CD14-positive monocyte (primary cell): ENCODE results near the gene MAU2. TPM values are rescaled to one million over a fixed set of nuclear protein-coding genes. Genes with fewer than 3 reads are reported as not detected.

Source experiments
- DNase-seq, 3 donors: peaks; one replicate each; pipeline ENCODE4 v3.0.0-alpha.2; 2011 to 2022
- H2AFZ ChIP-seq: 2 replicates; pipeline ENCODE4 v1.6.0; 2012; ENCODE audit warnings: mild to moderate bottlenecking, low read depth, low read length, inconsistent platforms; ENCODE audit not compliant: insufficient read depth, poor library complexity, severe bottlenecking
- H3K27ac ChIP-seq, 2 donors: 1 replicate in 1 of 2; 2 replicates in 1 of 2; pipeline ENCODE4 v1.5.1; 2012 to 2013; ENCODE audit warnings: low read length in 2 of 2, control low read depth in 1 of 2, inconsistent platforms in 1 of 2, low read depth in 1 of 2, mild to moderate bottlenecking in 1 of 2
- H3K27me3 ChIP-seq, 2 donors: one replicate each; pipeline versions ENCODE4 v1.6.0 to v1.6.1; 2011 to 2013; ENCODE audit warnings: low read length in 2 of 2; ENCODE audit not compliant: control insufficient read depth in 2 of 2, insufficient read depth in 2 of 2
- H3K36me3 ChIP-seq, 2 donors: replicated peaks in 1 of 2; 1 replicate in 1 of 2; 2 replicates in 1 of 2; pipeline versions ENCODE4 v1.5.1 to v1.6.1; 2012 to 2013; ENCODE audit warnings: low read length in 2 of 2, control low read depth in 1 of 2, inconsistent platforms in 1 of 2, mild to moderate bottlenecking in 1 of 2; ENCODE audit not compliant: insufficient read depth in 2 of 2, control insufficient read depth in 1 of 2
- H3K4me1 ChIP-seq, 2 donors: 1 replicate in 1 of 2; 2 replicates in 1 of 2; pipeline versions ENCODE4 v1.5.1 to v1.6.1; 2012 to 2013; ENCODE audit warnings: low read length in 2 of 2, control low read depth in 1 of 2, inconsistent platforms in 1 of 2, mild to moderate bottlenecking in 1 of 2, moderate library complexity in 1 of 2; ENCODE audit not compliant: insufficient read depth in 2 of 2, control insufficient read depth in 1 of 2
- H3K4me2 ChIP-seq: replicated peaks from 2 replicates; pipeline ENCODE3; 2012; ENCODE audit warnings: low read length, moderate library complexity, mild to moderate bottlenecking; ENCODE audit not compliant: poor library complexity, severe bottlenecking; ENCODE audit errors: extremely low read depth
- H3K4me3 ChIP-seq, 3 experiments: fragments of 200-600 bp in 1 of 3; sonication (generic) in 1 of 3; replicated peaks in 1 of 3; 1 replicate in 2 of 3; 2 replicates in 1 of 3; pipeline ENCODE4 v1.5.1; 2011 to 2013; ENCODE audit warnings: low read length in 3 of 3, mild to moderate bottlenecking in 3 of 3, control low read depth in 2 of 3, low read depth in 2 of 3, inconsistent platforms in 1 of 3, moderate library complexity in 1 of 3
- H3K79me2 ChIP-seq: 2 replicates; pipeline ENCODE4 v1.6.0; 2012; ENCODE audit warnings: mild to moderate bottlenecking, control low read depth, inconsistent platforms, low read length, moderate library complexity; ENCODE audit not compliant: insufficient read depth
- H3K9ac ChIP-seq: 2 replicates; pipeline ENCODE4 v1.6.0; 2017; ENCODE audit warnings: low read length, mild to moderate bottlenecking; ENCODE audit not compliant: insufficient read depth, poor library complexity, severe bottlenecking
- H3K9me3 ChIP-seq, 2 donors: replicated peaks in 1 of 2; 1 replicate in 1 of 2; 2 replicates in 1 of 2; pipeline versions ENCODE4 v1.5.1 to v1.6.1; 2012 to 2013; ENCODE audit warnings: low read length in 2 of 2, control low read depth in 1 of 2; ENCODE audit not compliant: control insufficient read depth in 1 of 2, insufficient read depth in 1 of 2
- H4K20me1 ChIP-seq: 2 replicates; pipeline ENCODE4 v1.6.0; 2012; ENCODE audit warnings: mild to moderate bottlenecking, low read length, control low read depth, moderate library complexity; ENCODE audit not compliant: insufficient read depth
- H3K27ac Mint-ChIP-seq, 7 donors: one replicate each; pipeline ENCODE4 v1.8.0; 2020; ENCODE audit warnings: mild to moderate bottlenecking in 7 of 7, mixed read lengths in 7 of 7, moderate library complexity in 6 of 7, inconsistent platforms in 2 of 7
- H3K27me3 Mint-ChIP-seq, 3 donors: one replicate each; pipeline ENCODE4 v1.8.0; 2021 to 2022; ENCODE audit warnings: low read depth in 3 of 3, mild to moderate bottlenecking in 3 of 3, mixed read lengths in 3 of 3, moderate library complexity in 3 of 3, inconsistent platforms in 1 of 3
- H3K36me3 Mint-ChIP-seq, 2 donors: one replicate each; pipeline ENCODE4 v1.8.0; 2020; ENCODE audit warnings: mixed read lengths in 2 of 2, inconsistent platforms in 1 of 2, mild to moderate bottlenecking in 1 of 2
- H3K4me1 Mint-ChIP-seq: one replicate; pipeline ENCODE4 v1.8.0; 2020; ENCODE audit warnings: mild to moderate bottlenecking, mixed read lengths
- H3K4me3 Mint-ChIP-seq, 2 donors: one replicate each; pipeline ENCODE4 v1.8.0; 2020; ENCODE audit warnings: mild to moderate bottlenecking in 2 of 2, mixed read lengths in 2 of 2, moderate library complexity in 1 of 2
- H3K9me3 Mint-ChIP-seq, 7 donors: one replicate each; pipeline ENCODE4 v1.8.0; 2020 to 2022; ENCODE audit warnings: mixed read lengths in 7 of 7, mild to moderate bottlenecking in 6 of 7, moderate library complexity in 6 of 7, inconsistent platforms in 2 of 7
- CTCF ChIP-seq: fragments of 200-600 bp; IDR thresholded peaks from one replicate; pipeline ENCODE4 v1.8.0; 2022; ENCODE audit warnings: antibody characterized with exemption, mild to moderate bottlenecking
- WGBS: methylation state at CpG from one replicate; pipeline ENCODE4 v1.1.5; 2013; ENCODE audit warnings: missing lambda C conversion rate; ENCODE audit not compliant: insufficient coverage; 5-methylcytosine and 5-hydroxymethylcytosine counted together
- intact Hi-C, 2 donors: fragments of 100-400 bp; cut with micrococcal nuclease; formaldehyde crosslinking; loops; one replicate each; pipeline versions ENCODE4 v1.15.0 to v1.15.1; 2023
- polyA plus RNA-seq, 3 donors: library from polyadenylated mRNA; depleted of rRNA in 1 of 3; unstranded in 2 of 3; stranded (reverse) in 1 of 3; fragments of 300-500 nt in 2 of 3; fragments of >200 nt in 1 of 3; fragmentation: Illumina TruSeq in 2 of 3; gene quantifications; 1 replicate in 2 of 3; 2 replicates in 1 of 3; pipeline ENCODE4 v1.2.3, GENCODE V29; 2012 to 2021

The MAU2 gene
- polyA plus RNA-seq, 3 donors, result 7.4 to 68.4 (median 14.5) TPM

- Histone ChIP-seq H3K9ac (peak overlapping the region; percentile 82), H3K9me3 (no peaks in the 10 kb centered on the region), H3K79me2 (peaks cover 91% of the 10 kb centered on the region), H4K20me1 (peaks cover 55% of the 10 kb centered on the region), H3K4me1 (peaks cover 49 to 51% of the 10 kb centered on the region in 2 donors), H3K4me2 (peak overlapping the region; percentile 94), H3K36me3 (peaks cover 0 to 9% of the 10 kb centered on the region in 2 donors), H2AFZ (no peak overlapping the region), H3K27me3 (no peaks in the 10 kb centered on the region), H3K4me3 (peak overlapping the region; percentile 57 to 85 (median 66)), H3K27ac (peak overlapping the region; percentile 25 to 75)
- Mint-ChIP-seq H3K27me3 (peaks cover 0 to 3% (median 2%) of the 10 kb centered on the region in 3 donors), H3K9me3 (no peaks in the 10 kb centered on the region), H3K27ac (peak overlapping the region; percentile 84 to 94 (median 90)), H3K4me3 (peak overlapping the region; percentile 92 to 96), H3K4me1 (peaks cover 75% of the 10 kb centered on the region), H3K36me3 (peaks cover 16 to 19% of the 10 kb centered on the region in 2 donors)
- WGBS, result 0% methylated on average over 72 of the region's 87 CpGs
- TF ChIP-seq CTCF, result no peak
- intact Hi-C loops, result loop anchor here in 1 of 2 donors (2.0 to 5.0 kb wide), 3 partner anchors 34 to 81 kb away; no protein-coding TSS in a partner anchor
- DNase-seq, result peak in 1 of 3 donors; percentile 18
Observed at GRCh38 chr19:19405971-19406877, 85.6 kb downstream of the MAU2 start.

GRCh38 chr19:19406878-19407632 is 86.4 kb downstream of the MAU2 start:
- Histone ChIP-seq H2AFZ (no peak overlapping the region), H3K79me2 (peaks cover 91% of the 10 kb centered on the region), H3K4me3 (peak overlapping the region; percentile 21 to 85 (median 66)), H3K27me3 (no peaks in the 10 kb centered on the region), H3K4me2 (peak overlapping the region; percentile 94), H3K9me3 (no peaks in the 10 kb centered on the region), H3K4me1 (peaks cover 47 to 51% of the 10 kb centered on the region in 2 donors), H4K20me1 (peaks cover 61% of the 10 kb centered on the region), H3K36me3 (peaks cover 0 to 14% of the 10 kb centered on the region in 2 donors), H3K9ac (peak overlapping the region; percentile 82), H3K27ac (peak overlapping the region; percentile 61 to 67)
- peak overlapping the region; percentile 84 to 94 (median 90) for H3K27ac Mint-ChIP-seq
- peak overlapping the region; percentile 92 to 96 for H3K4me3 Mint-ChIP-seq
- 25% methylated on average over 5 of the region's 12 CpGs for WGBS
- H3K36me3 Mint-ChIP-seq, result peaks cover 17 to 18% of the 10 kb centered on the region in 2 donors
- H3K27me3 Mint-ChIP-seq, result peaks cover 0 to 3% (median 2%) of the 10 kb centered on the region in 3 donors
- intact Hi-C loops, result loop anchor here in 1 of 2 donors (2.0 to 5.0 kb wide), 3 partner anchors 35 to 80 kb away; no protein-coding TSS in a partner anchor
- H3K4me1 Mint-ChIP-seq, result peaks cover 73% of the 10 kb centered on the region
- DNase-seq, result peak; percentile 43 to 56 (median 54)
- no peaks in the 10 kb centered on the region for H3K9me3 Mint-ChIP-seq
- TF ChIP-seq CTCF, result peak; percentile 37
